HG03575 (cell line): ENCODE data around the gene TBC1D2.

Experiments used
- ATAC-seq: cut with Tn5 transposase; IDR thresholded peaks from one replicate; pipeline ENCODE4 v1.9.1; 2021; ENCODE audit not compliant: unreplicated experiment, insufficient number of reproducible peaks, low FRiP score; ENCODE audit errors: extremely low read depth

The TBC1D2 gene

DNA sequence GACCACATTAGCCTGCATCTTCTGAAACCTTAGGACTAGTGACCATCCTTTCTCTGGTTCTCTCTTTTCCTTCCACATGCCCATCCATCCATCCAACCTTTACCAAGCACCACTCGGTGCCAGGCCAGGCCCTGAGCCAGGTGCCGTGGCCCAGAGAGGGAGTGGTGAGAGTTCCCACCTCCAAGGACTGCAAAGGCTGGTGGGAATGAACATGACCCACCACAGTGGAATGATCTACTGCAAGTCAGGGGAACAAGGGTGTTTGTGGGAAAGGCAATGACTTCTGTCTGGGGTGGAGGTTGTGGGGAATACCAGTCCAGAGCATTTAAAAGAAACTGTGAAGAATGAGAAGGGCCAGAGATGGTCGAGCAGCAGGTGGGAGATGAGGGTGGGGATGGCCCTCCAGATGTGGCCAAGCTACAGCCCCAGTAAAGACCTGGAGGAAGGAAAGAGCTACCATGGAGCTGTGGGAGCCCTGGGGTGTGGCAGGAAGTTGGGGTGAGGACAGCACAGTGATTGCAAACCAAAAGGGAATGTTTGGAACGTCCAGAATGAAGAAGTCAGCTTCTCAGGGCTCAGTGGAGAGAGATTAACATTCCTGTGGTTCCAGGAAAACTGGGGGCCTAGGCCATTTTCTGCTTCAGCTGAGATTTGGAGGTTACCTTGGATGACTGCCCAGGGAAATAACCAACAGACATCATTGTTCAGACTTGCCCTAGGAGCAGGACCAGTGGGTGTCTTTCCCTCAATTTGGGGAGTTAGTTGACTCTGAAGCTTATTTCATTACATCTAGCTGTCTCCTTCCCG, 32.4 kb downstream of the TBC1D2 start:
- ATAC-seq = no peak

DNA sequence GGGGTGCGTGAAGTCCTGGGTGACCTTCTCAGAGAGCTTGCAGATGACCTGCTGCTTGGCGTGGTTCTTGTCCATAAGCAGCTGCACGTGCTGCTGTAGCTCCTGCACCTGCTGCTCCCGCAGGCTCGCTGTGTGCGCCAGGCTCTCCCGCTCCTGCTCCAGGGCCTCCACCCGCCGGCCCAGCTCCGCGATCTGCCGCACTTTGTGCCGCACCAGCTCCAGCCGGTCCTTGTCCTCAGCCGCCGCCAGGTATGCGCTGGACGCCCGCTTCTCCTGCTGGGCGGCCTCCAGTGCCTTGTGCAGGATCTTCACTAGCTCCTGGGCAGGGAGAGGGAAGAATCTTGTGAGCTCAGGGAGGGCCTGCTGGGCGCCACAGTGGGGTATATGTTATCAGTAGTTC, 34.5 kb downstream of the TBC1D2 start:
- no peak for ATAC-seq

DNA sequence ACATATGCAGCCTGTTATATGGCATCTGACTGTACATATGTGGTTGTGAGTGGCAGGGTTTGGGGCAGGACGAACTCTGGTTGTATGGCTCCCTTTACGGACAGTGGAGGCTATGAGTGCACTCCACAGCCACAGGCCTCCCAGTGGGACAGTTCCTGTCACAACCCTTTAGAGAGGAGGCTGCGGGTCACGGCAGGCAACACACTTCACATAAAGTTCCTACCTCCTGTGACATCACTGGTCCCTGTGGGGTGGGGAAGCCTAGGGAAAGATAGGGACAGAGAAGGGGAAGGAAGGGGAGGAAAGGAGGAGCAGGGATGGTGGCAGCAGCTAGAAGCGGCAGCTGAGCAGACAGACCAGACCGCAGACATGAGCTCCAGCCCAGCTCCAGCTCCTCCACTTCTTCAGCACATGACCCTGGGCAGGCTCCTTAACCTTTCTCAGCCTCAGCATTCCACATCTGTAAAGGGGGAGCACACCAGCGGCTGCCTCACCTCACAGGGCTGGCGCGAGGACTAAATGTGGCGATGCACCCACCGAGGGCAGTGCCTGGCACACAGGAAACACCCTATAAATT, 35.6 kb downstream of the TBC1D2 start:
- no peak for ATAC-seq

DNA sequence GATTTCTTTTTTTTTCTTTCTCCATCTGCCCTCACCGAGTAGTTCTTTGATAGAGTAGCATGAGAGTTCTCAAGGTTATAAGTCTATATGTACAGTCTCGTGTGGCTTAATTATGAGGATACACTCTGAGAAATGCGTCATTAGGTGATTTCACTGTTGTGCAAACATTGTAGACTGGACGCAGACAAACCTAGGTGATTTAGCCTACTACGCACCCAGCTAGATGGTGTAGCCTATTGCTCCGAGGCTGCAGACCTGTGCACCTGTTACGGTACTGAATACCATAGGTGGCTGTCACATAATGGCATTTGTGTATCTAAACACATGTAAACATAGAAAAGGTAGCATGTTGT, 36.1 kb downstream of the TBC1D2 start:
- no peak for ATAC-seq

DNA sequence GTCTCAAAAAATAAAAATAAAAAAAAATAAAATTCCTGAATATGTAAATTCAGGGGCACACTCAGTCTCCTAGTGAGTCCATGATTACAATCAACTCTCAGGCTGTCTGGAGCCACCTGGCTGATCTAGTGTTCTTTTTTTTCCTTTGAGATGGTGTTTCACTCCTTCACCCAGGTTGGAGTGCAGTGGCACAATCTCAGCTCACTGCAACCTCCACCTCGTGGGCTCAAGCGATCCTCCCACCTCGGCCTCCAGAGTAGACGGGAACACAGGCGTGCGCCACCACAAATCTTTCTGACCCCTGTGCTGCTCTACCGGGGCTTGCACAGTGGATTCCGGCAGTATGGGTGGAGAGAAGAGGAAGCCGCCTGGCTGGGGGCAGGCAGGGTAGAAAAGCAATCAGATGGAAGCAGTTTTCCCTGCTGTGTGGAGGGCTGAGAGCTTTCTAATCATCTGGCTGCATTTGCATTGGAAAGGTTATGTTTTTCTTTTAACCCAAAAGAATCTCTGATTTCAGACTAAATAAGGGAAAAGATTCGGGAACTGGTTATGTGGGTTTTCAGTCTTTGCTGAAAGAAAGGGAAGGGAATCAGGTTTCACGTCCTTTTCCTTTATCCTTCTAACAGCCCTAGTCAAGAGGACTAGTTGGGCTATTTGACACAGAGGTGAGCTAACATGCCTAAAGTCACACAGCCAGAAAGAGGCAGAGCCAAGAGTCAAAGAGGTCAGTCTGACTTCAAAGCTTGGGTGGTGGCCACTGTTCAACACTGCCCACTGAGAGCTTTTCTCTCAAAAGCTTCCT, 36.7 kb downstream of the TBC1D2 start:
- ATAC-seq = no peak

DNA sequence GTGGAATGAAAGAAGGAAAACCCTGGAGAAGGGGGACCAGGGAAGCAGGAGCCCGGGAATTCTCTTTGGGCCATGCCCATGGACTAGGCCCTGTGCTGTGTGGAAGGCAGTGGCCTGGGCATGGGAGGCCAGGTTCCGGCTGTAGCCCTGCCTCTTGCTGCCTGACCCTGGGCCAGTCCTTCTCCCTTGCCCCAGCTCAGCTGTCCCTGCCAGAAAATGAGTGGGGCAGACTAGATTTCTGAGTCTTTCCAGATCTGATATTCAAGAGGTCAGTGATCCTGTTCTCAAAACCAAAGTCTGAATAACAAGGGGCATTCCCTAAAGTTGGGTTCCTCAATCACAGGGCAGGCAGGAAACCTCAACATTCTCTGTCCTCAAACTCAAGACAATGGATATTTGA, 38.2 kb downstream of the TBC1D2 start:
- ATAC-seq = no peak

DNA sequence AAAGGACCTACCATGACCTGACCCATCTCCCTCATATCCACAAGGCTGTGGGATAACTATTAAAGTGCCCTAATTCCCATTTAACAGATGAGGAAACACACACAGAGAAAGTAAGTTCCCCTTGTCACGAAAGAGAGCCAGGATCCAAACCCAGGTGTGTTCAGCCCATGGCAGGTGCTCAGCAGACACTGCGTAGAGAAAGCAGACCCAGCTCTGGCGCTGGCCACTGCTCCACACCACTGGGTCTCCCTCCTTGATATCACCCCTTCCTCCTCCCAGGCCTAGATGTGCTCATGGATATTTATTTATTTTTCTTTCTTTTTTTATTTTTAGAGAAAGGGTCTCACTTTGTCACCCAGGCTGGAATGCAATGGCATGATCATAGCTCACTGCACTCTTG, 39.1 kb downstream of the TBC1D2 start:
- ATAC-seq = no peak

DNA sequence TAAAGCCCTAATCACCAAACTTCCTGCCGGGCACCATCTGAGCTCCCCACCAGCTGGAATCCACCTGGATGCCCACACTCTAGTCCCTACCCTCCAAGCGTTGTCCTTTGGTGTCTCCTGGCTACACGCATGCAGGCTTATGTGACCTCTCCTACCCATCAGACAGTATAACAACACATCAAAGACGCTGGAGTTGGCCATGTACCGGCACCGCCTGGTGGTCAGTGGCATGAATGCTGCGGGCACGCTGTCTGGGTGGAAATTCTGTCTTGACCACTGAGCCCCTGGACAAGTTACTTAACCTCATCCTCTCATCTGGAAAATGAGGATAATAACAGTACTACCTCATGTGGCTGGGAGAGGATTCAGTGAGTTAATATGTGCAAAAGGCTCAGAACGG, 39.6 kb downstream of the TBC1D2 start:
- no peak for ATAC-seq

DNA sequence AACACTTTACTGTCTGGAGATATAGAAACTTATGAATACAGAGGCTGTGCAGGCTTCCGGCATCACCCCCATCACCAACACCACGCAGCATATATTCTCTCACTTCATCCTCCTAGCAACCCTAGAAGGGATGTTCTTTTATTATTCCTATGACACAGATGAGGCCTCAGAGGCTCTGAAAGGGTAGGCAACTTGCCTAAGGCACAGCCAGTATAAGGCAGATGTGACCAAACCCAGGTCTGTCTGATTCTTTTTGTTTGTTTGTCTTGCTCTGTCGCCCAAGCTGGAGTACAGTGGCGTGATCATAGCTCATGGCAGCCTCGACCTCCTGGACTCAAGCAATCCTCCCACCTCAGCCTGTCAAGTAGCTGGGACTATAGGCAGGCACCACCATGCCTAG, 40.2 kb downstream of the TBC1D2 start:
- no peak for ATAC-seq

DNA sequence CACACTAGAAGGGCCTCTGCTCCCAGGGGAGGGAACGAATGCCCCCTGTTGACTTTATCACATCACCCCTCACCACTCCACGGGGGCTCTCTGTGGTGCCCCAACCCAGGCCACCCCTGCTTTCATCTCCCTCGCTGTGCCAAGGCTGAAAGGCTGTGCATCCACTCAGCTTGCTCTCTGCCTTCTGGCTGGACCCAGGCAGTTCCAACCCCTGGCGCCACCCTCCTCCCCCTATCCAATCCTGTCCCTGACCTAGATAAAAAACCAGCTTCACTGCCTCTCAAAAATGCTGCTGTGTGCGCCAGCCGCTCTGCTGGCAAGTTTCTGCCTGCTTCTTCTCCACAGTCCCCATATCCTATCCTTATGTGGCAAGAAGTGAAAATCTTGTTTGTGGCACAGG, 40.6 kb downstream of the TBC1D2 start:
- ATAC-seq = no peak

DNA sequence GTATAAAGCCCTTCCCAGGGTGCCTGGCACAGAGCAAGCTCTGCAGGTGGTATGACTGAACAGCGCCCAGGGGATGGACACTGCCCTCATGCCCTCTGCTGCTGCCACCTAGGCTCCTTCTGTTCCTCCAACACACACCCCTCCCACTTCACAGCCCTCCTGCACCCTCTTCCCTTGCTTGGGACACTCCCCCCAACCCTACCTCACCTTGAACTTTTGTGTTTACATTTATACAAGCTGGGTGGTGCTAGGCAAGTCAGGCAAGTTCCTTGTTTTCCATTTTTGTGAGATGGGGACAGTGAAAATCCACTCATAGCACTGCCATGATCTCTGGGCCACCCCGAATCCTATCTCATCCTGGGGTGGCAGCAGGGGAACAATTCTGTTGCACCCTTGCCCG, 44.2 kb downstream of the TBC1D2 start:
- no peak for ATAC-seq

DNA sequence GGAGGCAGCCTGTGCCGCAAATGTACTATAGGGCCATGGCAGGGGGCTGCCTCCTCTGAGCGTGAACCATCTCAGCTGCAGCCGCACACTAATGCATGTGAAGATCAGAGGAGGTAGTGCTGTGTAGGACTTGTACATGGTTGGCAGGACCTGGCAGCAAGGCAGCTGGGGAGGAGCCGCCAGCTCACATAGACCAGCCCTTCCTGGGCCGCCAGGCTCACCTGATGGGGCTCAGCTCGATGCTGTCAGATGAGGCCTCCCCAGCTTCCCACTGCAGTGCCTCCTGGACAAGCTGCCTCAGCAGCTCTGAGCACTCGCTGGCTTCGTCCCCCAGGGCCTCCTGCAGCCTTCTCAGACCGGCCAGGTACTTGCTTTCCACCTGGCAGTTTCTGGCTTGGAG, 45.0 kb downstream of the TBC1D2 start:
- no peak for ATAC-seq

DNA sequence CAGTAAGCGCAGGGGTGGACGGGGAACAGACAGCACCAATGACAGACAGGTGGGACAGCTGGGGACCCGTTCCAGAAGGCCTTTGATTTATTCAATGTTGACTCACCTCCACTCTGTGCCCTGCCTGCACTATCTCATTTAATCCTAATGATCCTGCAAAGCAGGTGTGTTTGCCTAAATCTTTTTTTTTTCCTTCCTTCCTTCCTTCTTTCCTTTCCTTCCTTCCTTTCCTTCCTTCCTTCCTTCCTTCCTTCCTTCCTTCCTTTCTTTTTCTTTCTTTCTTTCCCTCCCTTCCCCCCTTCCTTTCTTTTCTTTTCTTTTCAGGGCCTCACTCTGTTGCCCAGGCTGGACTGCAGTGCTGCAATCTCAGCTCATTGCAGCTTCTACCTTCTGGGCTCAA, 45.9 kb downstream of the TBC1D2 start:
- ATAC-seq = no peak

DNA sequence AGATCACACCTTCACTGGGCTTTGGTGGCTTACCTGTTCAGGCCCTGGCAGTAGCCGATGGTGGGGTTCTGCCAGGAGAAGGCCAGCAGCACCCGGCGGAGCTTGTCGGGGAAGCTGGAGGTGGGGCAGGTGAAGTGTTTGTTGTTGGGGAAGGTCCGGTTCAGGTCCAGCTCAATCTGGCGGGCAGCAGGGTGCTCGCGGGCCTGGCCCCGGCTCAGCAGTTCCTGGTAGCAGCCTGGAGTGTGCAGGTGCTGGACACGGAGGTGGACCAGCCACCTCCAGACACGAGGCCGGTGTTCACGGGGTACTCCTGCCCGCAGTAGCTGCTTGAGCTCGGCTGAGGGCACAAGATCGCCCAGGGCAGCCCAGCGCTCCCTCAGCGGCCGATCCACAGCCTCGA, 46.8 kb downstream of the TBC1D2 start:
- ATAC-seq = no peak

DNA sequence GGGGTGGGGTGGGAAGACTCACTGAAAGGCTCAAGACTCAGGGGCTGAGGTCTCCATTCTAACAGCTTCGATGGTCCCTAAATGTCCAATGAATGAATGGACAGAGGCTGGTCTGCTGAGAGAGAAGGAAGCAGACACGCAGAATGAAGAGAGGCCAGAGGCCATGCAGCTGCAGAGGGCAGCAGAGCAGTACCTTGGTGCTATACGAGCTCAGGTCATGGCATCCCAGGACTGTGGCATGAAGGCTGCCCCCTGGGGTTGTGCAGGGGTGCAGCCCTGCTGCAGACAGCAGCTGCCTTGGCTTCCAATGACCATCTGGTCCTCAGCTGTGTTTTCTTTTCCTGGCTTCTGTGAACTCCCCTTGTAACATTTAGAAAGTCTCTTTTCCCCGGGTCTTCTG, 47.8 kb downstream of the TBC1D2 start:
- no peak for ATAC-seq

DNA sequence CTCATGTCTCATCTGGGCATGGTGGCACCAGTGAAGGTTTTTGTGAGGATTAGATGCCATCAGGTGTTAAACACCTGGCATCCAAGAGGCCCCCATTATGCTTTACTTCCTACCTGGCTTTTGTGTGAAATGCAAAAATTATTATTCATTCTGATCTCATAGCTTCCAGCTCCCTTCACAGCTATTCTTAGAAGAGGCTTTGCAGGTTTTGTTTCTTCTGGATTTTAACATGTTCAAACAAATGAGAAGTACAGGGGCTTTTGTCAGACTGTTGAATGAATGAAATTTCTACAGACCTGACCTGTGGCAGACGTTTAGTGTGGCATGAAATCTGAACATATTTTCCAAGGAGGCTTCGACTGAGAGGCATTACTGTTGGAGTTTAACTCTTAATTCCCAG, 48.7 kb downstream of the TBC1D2 start:
- ATAC-seq = no peak

DNA sequence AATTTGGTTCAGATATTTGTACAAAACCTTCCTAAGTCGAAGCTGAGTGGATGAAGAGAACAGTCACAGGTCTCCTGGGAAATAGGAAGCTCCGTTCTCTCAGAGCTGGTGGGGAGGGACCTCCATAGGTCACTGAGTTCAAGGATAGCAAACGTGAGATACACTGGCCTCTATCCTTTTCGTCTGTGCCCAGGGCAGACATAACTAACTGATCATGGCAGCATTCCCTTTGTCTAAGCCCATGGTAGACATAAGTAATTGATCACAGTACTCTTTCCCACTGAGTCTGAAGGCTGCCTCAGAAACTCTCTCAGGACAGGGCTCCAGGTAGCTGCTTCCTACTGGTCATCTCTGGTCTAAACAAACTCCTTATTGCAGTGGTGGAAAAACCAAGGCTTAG, 50.8 kb downstream of the TBC1D2 start:
- no peak for ATAC-seq

DNA sequence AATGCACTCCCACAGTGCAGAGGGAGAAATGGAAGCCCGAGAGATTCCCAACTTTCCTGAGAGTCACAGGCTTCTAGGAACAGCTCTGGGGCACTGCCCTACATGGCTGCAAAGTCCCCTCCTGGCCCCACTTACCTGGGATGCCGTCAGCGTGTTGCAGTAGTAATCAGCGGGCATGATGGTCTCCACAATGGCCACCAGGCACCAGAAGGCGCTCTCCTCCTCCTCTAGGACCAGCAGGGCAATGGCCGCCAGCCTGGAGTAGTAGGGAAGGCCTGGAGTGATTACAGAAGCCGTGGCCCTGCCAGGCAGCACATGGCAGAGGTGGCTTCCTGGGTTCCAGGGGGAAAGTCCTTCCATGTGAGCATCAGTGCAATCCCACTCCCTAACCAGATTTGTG, 52.3 kb downstream of the TBC1D2 start:
- ATAC-seq = no peak

DNA sequence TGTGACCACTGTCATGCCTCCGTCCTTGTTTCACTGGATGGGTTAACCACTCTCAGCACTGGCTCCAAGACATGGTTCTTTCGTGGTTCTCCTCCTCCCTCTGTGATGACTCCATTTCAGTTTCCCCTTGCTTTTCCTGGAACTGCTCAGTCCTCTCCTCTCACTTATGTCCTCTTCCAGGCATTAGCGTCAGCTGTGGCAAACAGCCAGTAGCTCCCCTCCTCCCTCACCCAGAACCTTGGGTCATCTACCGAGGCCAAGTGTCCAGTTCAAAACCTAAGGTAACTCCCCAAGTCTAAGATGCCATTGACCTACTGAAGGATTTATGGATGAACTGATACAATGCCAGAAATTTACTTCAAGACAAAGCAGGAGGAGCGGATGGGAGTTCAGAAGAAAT, 53.2 kb downstream of the TBC1D2 start:
- ATAC-seq = no peak

DNA sequence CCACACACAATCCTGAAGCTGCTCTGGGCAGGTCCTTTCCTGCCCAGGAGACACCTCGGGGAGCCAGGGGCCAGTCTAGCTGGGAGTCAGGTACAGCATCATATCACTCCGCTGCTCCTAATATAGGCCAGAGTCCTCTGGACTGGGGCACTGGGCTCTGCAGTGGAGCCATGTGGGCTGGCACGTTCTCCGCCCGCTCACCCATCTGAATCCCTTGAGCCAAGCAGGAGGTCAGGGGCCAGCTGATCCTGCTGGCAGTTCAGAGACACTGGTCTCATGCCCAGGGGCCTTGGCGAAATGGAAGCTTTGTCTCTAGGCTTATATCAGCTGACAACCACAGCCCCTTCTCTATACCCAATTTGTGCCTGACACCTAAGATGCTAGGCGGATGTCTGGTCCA, 53.7 kb downstream of the TBC1D2 start:
- no peak for ATAC-seq
